ENCODE results near the gene MAPT. TPM values are rescaled to one million over a fixed set of nuclear protein-coding genes. Genes with fewer than 3 reads are reported as not detected.

MAPT gene
- total RNA-seq, 2 experiments from 2014 or later = 1.5 to 1.8 TPM

GRCh38 chr17:46027048-46027975 is 133.0 kb downstream of the MAPT start:
- Mint-ChIP-seq H3K27ac (no peak overlapping the region), H3K36me3 (peaks cover 21% of the 10 kb centered on the region), H3K4me3 (no peak overlapping the region), H3K9me3 (no peaks in the 10 kb centered on the region), H3K27me3 (no peaks in the 10 kb centered on the region), H3K4me1 (ENCODE audit: low read depth) (peaks cover 4% of the 10 kb centered on the region)
- ChIA-PET POLR2A (no interaction called here), CTCF (interaction anchor here (1.0 to 1.3 kb wide), 2 partner anchors 10 to 17 kb away, joined by 3 to 5 read pairs; no protein-coding TSS in a partner anchor)
- no peak for DNase-seq
- intact Hi-C loops (cut with micrococcal nuclease) = no loop called here

GRCh38 chr17:46027976-46028325 is 133.6 kb downstream of the MAPT start:
- no peak overlapping the region for H3K27ac Mint-ChIP-seq
- no peaks in the 10 kb centered on the region for H3K9me3 Mint-ChIP-seq
- peaks cover 4% of the 10 kb centered on the region for H3K4me1 Mint-ChIP-seq (ENCODE audit: low read depth)
- intact Hi-C loops (cut with micrococcal nuclease) = no loop called here
- no peak for DNase-seq
- ChIA-PET CTCF (interaction anchor here (0.6 to 1.3 kb wide), 4 partner anchors 10 to 165 kb away, joined by 3 to 5 read pairs (median 3); partner anchors contain the start of gene KANSL1), POLR2A (no interaction called here)
- peaks cover 26% of the 10 kb centered on the region for H3K36me3 Mint-ChIP-seq
- H3K27me3 Mint-ChIP-seq = no peaks in the 10 kb centered on the region
- no peak overlapping the region for H3K4me3 Mint-ChIP-seq

DNA sequence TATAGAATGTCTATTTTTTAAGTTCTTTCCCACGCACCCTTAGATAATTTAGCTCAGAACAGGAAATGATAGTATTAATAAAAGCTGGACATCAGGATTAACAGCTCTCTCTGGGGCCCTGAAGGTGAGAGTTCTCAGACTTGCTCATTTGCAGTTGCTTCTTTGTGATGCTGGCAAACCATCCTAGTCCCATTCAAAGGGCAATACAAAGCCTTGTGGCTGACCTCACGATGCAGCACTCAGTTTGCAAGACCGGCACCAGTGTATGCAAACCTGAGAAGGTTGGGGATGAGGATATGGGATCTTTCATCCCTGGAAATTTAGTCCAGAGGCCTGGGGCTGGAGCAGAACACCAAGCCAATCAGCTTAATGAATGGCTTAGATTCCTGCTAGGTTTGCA is 134.0 kb downstream of the MAPT start:
- H3K27me3 Mint-ChIP-seq = no peaks in the 10 kb centered on the region
- no peak for DNase-seq
- no peak overlapping the region for H3K4me3 Mint-ChIP-seq
- H3K27ac Mint-ChIP-seq = no peak overlapping the region
- peaks cover 4% of the 10 kb centered on the region for H3K4me1 Mint-ChIP-seq (ENCODE audit: low read depth)
- no peaks in the 10 kb centered on the region for H3K9me3 Mint-ChIP-seq
- intact Hi-C loops (cut with micrococcal nuclease) = no loop called here
- POLR2A ChIA-PET = no interaction called here
- CTCF ChIA-PET = interaction anchor here (0.6 to 1.3 kb wide), 4 partner anchors 11 to 165 kb away, joined by 3 to 5 read pairs (median 3); partner anchors contain the start of gene KANSL1
- peaks cover 30% of the 10 kb centered on the region for H3K36me3 Mint-ChIP-seq

DNA sequence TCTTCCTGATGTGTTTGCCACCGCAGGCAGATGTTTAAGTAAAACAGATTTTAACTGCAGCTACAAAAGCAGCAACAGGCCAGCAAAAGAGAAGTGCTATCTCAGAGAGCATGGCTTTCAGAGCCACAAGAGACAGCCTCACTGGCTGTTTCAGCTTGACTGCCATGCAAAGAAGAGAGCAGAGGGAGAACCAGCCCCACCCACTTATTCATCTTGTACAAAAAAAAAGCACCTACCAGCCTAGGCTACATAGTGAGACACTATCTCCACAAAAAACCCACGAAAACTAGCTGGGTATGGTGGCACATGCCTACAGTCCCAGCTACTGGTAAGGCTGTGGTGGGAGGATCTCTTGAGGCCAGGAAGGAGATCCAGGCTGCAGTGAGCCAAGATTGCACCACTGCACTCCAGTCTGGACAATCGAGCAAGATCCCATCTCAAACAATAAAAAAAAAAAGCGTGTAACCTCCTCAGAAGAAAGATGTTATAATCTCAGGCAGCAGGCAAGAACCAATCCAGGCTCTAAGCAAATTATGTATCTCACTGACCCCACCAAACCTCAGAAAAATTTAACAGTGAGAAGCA is 134.7 kb downstream of the MAPT start:
- Mint-ChIP-seq H3K27me3 (no peaks in the 10 kb centered on the region), H3K4me1 (ENCODE audit: low read depth) (peaks cover 4% of the 10 kb centered on the region), H3K4me3 (no peak overlapping the region), H3K27ac (no peak overlapping the region), H3K36me3 (peaks cover 33% of the 10 kb centered on the region), H3K9me3 (no peaks in the 10 kb centered on the region)
- DNase-seq = no peak
- CTCF ChIA-PET = interaction anchor here (1.0 to 1.3 kb wide), 4 partner anchors 10 to 164 kb away, joined by 3 to 4 read pairs (median 3); partner anchors contain the start of gene KANSL1
- POLR2A ChIA-PET = no interaction called here
- intact Hi-C loops (cut with micrococcal nuclease) = no loop called here

GRCh38 chr17:46029627-46030026 is 135.3 kb downstream of the MAPT start:
- POLR2A ChIA-PET = no interaction called here
- DNase-seq = no peak
- intact Hi-C loops (cut with micrococcal nuclease) = no loop called here
- Mint-ChIP-seq H3K9me3 (no peaks in the 10 kb centered on the region), H3K27me3 (no peaks in the 10 kb centered on the region), H3K36me3 (peaks cover 34% of the 10 kb centered on the region), H3K4me3 (no peak overlapping the region), H3K4me1 (ENCODE audit: low read depth) (peaks cover 4% of the 10 kb centered on the region), H3K27ac (no peak overlapping the region)
- CTCF ChIA-PET = interaction anchor here (0.7 to 1.2 kb wide), 3 partner anchors 10 to 59 kb away, joined by 3 to 4 read pairs (median 3); no protein-coding TSS in a partner anchor

GRCh38 chr17:46030752-46031151 is 136.4 kb downstream of the MAPT start:
- peaks cover 12% of the 10 kb centered on the region for H3K4me1 Mint-ChIP-seq (ENCODE audit: low read depth)
- H3K27ac Mint-ChIP-seq = no peak overlapping the region
- no peak for DNase-seq
- ChIA-PET CTCF (interaction anchor here (0.6 kb wide), 1 partner anchor 1120 kb away, joined by 3 read pairs; no protein-coding TSS in a partner anchor), POLR2A (no interaction called here)
- intact Hi-C loops (cut with micrococcal nuclease) = no loop called here
- H3K9me3 Mint-ChIP-seq = no peaks in the 10 kb centered on the region
- no peak overlapping the region for H3K4me3 Mint-ChIP-seq
- peaks cover 37% of the 10 kb centered on the region for H3K36me3 Mint-ChIP-seq
- no peaks in the 10 kb centered on the region for H3K27me3 Mint-ChIP-seq

DNA sequence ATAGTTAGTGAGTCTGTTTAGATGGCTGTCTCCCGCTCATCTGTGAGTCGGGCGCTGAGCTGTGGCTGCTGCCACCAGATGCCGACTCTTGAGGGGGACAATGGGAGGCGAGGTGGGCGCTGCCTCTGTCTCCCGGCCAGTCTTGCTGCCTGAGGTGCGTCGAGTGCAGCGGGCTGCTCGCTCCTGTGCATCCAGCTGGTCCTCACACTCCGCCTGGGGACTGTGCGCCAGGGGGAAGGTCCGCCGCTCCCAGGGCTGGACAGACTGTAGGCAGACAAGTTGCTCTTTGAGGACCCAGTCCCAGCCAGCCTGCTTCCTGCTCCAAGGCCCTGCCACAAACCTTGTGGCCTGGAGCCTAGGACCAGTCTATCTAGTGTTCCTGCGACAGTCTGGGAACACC is 137.1 kb downstream of the MAPT start:
- Mint-ChIP-seq H3K4me1 (ENCODE audit: low read depth) (peaks cover 17% of the 10 kb centered on the region), H3K9me3 (no peaks in the 10 kb centered on the region), H3K27ac (no peak overlapping the region), H3K36me3 (peaks cover 40% of the 10 kb centered on the region), H3K27me3 (no peaks in the 10 kb centered on the region), H3K4me3 (no peak overlapping the region)
- CTCF ChIA-PET = interaction anchor here (0.6 kb wide), 1 partner anchor 1121 kb away, joined by 3 read pairs; no protein-coding TSS in a partner anchor
- POLR2A ChIA-PET = no interaction called here
- intact Hi-C loops (cut with micrococcal nuclease) = no loop called here
- no peak for DNase-seq

DNA sequence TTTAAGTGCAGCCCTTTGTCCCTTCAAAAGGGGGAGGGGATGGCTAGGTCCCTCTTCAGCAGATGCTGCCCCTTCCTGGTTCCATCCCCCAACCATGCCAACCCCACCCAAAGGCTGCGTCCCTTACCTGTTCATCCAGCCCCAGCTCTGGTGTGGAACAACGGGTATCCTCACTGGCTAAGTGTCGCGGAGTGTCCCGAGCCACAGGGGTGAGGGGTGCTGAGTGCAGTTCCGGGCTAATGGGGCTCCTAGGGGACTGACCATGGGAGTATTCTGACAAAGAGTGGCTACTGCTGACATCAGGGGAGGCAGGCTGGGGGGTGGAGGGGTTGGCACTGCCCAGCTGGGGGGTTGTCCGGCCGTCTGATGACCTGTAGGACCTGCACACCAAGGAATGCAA is 137.6 kb downstream of the MAPT start:
- POLR2A ChIA-PET = no interaction called here
- H3K27ac Mint-ChIP-seq = no peak overlapping the region
- intact Hi-C loops (cut with micrococcal nuclease) = no loop called here
- H3K9me3 Mint-ChIP-seq = no peaks in the 10 kb centered on the region
- H3K4me3 Mint-ChIP-seq = no peak overlapping the region
- peaks cover 17% of the 10 kb centered on the region for H3K4me1 Mint-ChIP-seq (ENCODE audit: low read depth)
- no peaks in the 10 kb centered on the region for H3K27me3 Mint-ChIP-seq
- no peak for DNase-seq
- CTCF ChIA-PET = no interaction called here
- H3K36me3 Mint-ChIP-seq = peaks cover 40% of the 10 kb centered on the region

DNA sequence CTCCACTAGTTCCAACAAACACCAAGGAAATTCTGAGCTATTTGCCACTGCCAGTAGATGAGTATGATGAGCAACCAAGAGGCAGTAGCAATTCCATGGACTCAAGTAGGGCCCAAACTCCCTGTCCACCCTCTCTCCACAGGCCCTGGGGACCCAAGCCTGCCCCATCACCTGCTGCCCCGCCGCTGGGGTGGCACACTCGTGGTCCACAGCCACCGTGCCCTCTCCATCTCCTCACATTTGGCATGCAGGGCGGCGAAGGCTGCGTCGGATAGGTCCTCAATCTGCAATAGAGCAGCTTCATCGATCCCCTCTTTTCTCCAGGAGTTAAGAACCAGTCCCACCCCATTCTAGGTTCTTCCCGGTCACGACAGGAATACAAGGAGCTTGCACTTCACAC is 138.6 kb downstream of the MAPT start:
- Mint-ChIP-seq H3K4me3 (no peak overlapping the region), H3K9me3 (no peaks in the 10 kb centered on the region), H3K27me3 (no peaks in the 10 kb centered on the region), H3K36me3 (peaks cover 41% of the 10 kb centered on the region), H3K27ac (no peak overlapping the region), H3K4me1 (ENCODE audit: low read depth) (peaks cover 17% of the 10 kb centered on the region)
- intact Hi-C loops (cut with micrococcal nuclease) = no loop called here
- DNase-seq = no peak
- ChIA-PET POLR2A (no interaction called here), CTCF (interaction anchor here (1.0 to 3.5 kb wide), 2 partner anchors 10 to 12 kb away, joined by 3 to 19 read pairs; no protein-coding TSS in a partner anchor)

DNA sequence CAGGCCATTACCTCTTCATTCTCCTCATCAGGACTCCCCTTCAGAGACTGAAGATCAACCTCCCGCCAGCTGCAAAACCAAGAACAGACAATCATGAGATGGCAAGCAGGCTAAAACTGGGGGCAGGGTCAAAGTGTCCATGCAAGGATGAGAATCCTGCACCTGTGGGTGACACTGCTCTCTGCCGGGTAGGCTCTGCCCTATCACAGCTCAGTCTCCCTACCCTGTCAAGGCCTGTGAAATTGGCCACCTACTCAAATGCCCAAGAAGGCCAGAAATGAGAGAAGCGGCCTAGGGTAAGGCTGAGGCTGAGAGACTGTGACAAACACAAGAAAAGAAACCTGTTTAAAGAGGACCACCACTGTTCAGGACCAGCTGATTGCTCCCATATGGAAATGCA is 139.0 kb downstream of the MAPT start:
- no peak for DNase-seq
- ChIA-PET POLR2A (no interaction called here), CTCF (interaction anchor here (1.0 to 3.5 kb wide), 2 partner anchors 9 to 11 kb away, joined by 3 to 19 read pairs; no protein-coding TSS in a partner anchor)
- Mint-ChIP-seq H3K36me3 (peaks cover 46% of the 10 kb centered on the region), H3K27me3 (no peaks in the 10 kb centered on the region), H3K9me3 (no peaks in the 10 kb centered on the region), H3K4me1 (ENCODE audit: low read depth) (peaks cover 17% of the 10 kb centered on the region), H3K4me3 (no peak overlapping the region), H3K27ac (no peak overlapping the region)
- intact Hi-C loops (cut with micrococcal nuclease) = no loop called here

- ChIA-PET CTCF (interaction anchor here (1.0 to 3.5 kb wide), 5 partner anchors 9 to 178 kb away, joined by 3 to 19 read pairs (median 4); partner anchors contain the start of gene KANSL1), POLR2A (interaction anchor here (1.5 kb wide), 1 partner anchor 158 kb away, joined by 5 read pairs; the partner anchor contains the start of gene KANSL1)
- H3K4me3 Mint-ChIP-seq = no peak overlapping the region
- peak; percentile 41 for DNase-seq
- no peaks in the 10 kb centered on the region for H3K9me3 Mint-ChIP-seq
- intact Hi-C loops (cut with micrococcal nuclease) = no loop called here
- peaks cover 13% of the 10 kb centered on the region for H3K4me1 Mint-ChIP-seq (ENCODE audit: low read depth)
- H3K36me3 Mint-ChIP-seq = peaks cover 48% of the 10 kb centered on the region
- peak overlapping the region; percentile 35 for H3K27ac Mint-ChIP-seq
- no peaks in the 10 kb centered on the region for H3K27me3 Mint-ChIP-seq
Measured at GRCh38 chr17:46035112-46035818, 140.9 kb downstream of the MAPT start.

Measured in activated CD4-positive, alpha-beta memory T cell treated with anti-CD3 and anti-CD28 coated beads for 36 hours (primary cell).